ENCODE measurements around the gene NLRX1.
"Not testable (repeated sequence)": the region's sequence is repeated elsewhere in the genome, so short reads cannot be mapped to it uniquely, and the experiment has no call there.

DNA sequence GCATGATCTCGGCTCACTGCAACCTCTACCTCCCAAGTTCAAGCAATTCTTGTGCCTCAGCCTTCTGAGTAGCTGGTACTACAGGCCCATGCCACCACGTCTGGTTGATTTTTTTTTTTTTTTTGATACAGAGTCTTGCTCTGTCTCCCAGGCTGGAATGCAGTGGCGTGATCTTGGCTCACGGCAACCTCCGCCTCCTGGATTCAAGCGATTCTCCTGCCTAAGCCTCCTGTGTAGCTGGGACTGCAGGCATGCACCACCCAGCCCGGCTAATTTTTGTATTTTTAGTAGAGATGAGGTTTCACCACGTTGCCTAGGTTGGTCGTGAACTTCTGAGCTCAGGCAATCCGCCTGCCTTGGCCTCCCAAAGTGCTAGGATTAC lies 1.5 kb upstream of the NLRX1 start:
- TF ChIP-seq, protein P1, sequence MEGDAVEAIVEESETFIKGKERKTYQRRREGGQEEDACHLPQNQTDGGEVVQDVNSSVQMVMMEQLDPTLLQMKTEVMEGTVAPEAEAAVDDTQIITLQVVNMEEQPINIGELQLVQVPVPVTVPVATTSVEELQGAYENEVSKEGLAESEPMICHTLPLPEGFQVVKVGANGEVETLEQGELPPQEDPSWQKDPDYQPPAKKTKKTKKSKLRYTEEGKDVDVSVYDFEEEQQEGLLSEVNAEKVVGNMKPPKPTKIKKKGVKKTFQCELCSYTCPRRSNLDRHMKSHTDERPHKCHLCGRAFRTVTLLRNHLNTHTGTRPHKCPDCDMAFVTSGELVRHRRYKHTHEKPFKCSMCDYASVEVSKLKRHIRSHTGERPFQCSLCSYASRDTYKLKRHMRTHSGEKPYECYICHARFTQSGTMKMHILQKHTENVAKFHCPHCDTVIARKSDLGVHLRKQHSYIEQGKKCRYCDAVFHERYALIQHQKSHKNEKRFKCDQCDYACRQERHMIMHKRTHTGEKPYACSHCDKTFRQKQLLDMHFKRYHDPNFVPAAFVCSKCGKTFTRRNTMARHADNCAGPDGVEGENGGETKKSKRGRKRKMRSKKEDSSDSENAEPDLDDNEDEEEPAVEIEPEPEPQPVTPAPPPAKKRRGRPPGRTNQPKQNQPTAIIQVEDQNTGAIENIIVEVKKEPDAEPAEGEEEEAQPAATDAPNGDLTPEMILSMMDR (IDR thresholded peaks at IDR 0.05), result not testable (repeated sequence)
- TF ChIP-seq ZFX (IDR thresholded peaks at IDR 0.05; ENCODE audit: borderline replicate concordance), result not testable (repeated sequence)
